ENCODE measurements around the gene KRT79.

- TF ChIP-seq CTCF (IDR thresholded peaks at IDR 0.05): no peak
- no peak for TF ChIP-seq POLR2AphosphoS5 (IDR thresholded peaks at IDR 0.05)
Observed at GRCh38 chr12:52815161-52815560, 18.9 kb downstream of the KRT79 start.
